HG03066 (cell line): ENCODE results near the gene ITCH.
"Not testable (repeated sequence)": the region's sequence is repeated elsewhere in the genome, so short reads cannot be mapped to it uniquely, and the experiment has no call there.

Source experiments
- ATAC-seq: cut with Tn5 transposase; IDR thresholded peaks from one replicate; pipeline ENCODE4 v1.9.1; 2021; ENCODE audit warnings: low read depth; ENCODE audit not compliant: unreplicated experiment

The ITCH gene

GRCh38 chr20:34449674-34450592, 86.9 kb downstream of the ITCH start:
- ATAC-seq: no peak

DNA sequence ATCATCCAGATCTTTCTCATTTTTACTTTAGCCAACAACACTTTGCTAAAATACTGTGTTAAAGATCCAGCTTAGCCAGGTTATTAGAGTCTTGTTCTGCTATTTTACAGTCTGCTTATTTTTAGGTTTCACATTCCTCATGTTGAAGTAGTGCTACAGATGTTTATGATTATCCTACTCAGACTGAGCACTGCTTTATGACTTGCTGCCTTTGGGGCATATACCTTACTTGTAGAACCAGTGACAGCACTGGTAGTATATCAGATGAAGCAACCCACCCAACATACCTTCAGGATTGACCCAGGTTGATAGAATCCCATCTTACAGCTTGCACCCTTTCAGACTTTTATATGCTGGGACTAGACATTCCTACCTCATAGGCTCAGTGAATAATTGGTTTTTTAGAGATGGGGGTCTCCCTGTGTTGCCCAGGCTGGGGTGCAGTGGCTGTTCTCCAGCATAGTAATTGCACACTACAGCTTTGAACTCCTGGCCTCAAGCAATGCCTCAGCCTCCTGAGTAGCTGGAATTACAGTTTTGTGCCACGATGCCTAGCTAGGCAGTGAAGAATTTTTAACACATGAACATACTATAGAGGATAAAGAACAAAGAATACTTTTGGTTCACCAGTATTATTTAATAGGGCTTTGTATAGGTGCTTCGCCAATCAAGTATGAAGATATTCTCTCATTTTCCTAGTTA, 89.4 kb downstream of the ITCH start:
- ATAC-seq: no peak

- ATAC-seq: no peak
These were observed 95.6 kb downstream of the ITCH start for GRCh38 chr20:34458631-34459030.

- no peak for ATAC-seq
These were observed 96.3 kb downstream of the ITCH start for GRCh38 chr20:34459209-34459897.

DNA sequence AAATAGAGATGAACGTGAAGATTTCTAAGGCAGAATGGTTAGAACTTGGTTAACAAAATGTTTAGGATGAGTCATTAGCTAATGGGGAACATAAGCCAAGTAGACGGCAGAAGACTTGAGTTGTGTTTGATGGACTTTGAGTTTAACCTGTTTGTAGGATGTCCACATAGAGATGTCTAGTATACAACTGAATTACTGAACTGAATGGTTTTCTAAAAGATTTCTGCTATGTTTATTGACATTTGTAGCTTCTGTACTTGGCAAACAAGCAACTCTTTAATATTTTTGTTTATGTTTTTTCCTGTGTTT, 98.7 kb downstream of the ITCH start:
- ATAC-seq: no peak

GRCh38 chr20:34468951-34469350, 105.9 kb downstream of the ITCH start:
- no peak for ATAC-seq

DNA sequence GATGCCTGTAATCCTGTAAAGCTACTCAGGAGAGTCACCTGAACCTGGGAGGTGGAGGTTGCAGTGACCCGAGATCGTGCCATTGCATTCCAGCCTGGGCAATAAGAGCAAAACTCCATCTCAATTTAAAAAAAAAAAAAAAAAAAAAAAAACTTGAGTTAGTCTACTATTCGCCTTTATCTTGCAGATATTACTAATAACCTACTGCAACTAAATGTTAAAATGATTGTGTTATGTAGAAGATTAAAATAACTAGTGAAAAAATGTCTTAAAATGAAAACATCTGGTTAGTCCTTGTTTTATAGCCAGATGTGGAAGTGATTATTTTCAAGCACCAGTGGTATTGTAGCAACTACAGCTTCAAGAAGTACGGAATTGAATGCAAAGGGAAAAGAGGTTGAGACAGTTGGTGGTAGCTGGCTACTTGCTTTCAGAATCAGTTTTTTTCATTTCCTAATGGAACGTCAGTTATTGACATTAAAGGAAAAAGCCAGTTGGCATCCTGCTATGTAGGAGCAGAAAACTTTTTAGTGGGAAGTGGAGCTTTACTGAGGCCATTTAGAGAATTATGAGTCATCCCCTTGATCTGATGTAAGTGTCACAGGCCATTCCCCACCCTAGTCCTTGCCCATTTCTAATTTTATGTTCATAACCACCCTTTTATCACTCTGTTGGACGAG, 109.3 kb downstream of the ITCH start:
- no peak for ATAC-seq

GRCh38 chr20:34473262-34473883, 110.3 kb downstream of the ITCH start:
- no peak for ATAC-seq

GRCh38 chr20:34475979-34476736, 113.1 kb downstream of the ITCH start:
- no peak for ATAC-seq

DNA sequence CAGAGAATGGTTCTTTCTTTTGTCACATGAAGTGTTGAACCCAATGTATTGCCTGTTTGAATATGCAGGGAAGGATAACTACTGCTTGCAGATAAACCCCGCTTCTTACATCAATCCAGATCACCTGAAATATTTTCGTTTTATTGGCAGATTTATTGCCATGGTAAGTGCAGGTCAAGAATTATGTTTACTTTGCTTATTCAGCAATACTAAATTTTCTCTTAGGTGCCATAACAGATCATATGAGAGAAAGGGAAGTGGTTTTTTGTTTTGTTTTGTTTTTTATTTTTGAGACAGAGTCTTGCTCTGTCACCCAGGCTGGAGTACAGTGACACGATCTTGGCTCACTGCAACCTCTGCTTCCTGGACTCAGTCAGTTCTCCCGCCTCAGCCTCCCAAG, 116.6 kb downstream of the ITCH start:
- ATAC-seq: no peak

DNA sequence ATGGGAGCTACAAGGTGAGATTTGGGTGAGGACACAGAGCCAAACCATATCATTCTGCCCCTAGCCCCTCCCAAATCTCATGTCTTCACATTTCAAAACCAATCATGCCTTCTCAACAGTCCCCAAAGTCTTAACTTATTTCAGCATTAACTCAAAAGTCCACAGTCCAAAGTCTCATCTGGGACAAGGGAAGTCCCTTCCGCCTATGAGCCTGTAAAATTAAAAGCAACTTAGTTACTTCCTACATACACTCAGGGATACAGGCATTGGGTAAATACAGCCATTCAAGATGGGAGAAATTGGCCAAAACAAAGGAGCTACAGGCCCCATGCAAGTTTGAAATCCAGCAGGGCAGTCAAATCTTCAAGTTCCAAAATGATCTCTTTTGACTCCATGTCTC, 119.1 kb downstream of the ITCH start:
- not testable (repeated sequence) for ATAC-seq

- not testable (repeated sequence) for ATAC-seq
These were observed 120.6 kb downstream of the ITCH start for GRCh38 chr20:34483585-34484220.

- ATAC-seq: no peak
These were observed 122.1 kb downstream of the ITCH start for GRCh38 chr20:34485068-34485634.

- ATAC-seq: no peak
These were observed 128.3 kb downstream of the ITCH start for GRCh38 chr20:34491226-34491931.

GRCh38 chr20:34491932-34492509, 128.9 kb downstream of the ITCH start:
- ATAC-seq: no peak

GRCh38 chr20:34493646-34494045, 130.6 kb downstream of the ITCH start:
- no peak for ATAC-seq

DNA sequence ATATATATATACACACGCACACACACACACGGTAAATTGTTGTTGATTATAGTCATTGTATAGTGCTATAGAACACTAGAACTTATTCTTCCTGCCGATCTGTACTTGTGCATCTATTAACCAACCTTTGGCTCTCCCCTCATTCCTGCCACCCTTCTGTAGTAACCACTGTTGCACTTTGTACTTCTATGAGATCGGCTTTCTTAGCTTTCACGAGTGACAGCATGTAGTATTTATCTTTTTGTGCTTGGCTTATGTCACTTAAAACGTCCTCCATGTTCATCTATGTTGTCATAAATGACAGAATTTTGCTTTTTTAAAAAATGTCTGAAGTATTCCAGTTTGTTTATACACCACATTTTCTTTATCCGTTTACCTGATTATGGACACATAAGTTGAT, 132.2 kb downstream of the ITCH start:
- ATAC-seq: no peak

DNA sequence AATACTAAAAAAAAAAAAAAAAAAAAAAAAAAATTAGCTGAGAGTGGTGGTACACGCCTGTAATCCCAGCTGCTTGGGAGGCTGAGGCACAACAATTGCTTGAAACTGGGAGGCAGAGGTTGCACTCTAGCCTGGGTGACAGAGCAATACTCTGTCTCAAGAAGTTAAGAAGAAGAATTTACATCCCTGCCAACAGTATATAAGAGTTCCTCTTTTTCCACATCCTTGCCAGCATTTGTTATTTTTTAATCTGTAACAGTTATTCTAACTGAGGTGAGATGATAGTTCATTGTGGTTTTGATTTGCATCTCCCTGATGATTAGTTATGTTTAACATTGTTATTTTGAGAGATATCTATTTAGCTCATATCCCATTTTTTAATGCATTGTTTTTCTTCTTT, 132.8 kb downstream of the ITCH start:
- no peak for ATAC-seq
